DND-41 (cell line): Measurements from ENCODE around the gene CDIPT.

ENCODE experiments used
- EZH2 ChIP-seq: IDR thresholded peaks from 3 replicates; pipeline ENCODE4 v1.6.1; 2012; ENCODE audit warnings: borderline replicate concordance, low read depth, mild to moderate bottlenecking, moderate library complexity, low read length, inconsistent platforms; ENCODE audit not compliant: severe bottlenecking
- TF ChIP-seq, protein P1 (sequence below): IDR thresholded peaks from 2 replicates; pipeline ENCODE4 v1.5.1; 2012; ENCODE audit warnings: borderline replicate concordance, low read length, moderate library complexity, mild to moderate bottlenecking; ENCODE audit not compliant: poor library complexity, severe bottlenecking; ENCODE audit errors: extremely low read depth

DNA sequence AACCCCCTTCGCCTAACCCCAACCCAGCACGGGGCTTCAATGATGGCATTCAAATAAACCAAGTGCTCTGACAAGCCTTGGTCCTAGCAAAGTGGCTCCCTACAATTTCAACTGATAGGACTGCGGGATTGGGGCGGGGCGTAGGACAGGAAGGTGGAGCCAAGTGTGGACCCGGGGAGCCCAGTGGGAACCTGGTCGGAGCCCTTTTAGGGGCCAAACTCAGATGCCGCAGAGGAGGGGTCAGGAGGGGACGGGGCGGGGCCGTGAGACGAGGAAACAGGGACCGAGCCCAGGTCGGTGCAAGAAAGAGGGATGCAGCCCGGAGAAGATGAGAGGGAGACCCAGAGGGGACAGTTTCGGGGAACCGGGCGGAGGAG, 13.2 kb upstream of the CDIPT start:
- TF ChIP-seq, protein P1, sequence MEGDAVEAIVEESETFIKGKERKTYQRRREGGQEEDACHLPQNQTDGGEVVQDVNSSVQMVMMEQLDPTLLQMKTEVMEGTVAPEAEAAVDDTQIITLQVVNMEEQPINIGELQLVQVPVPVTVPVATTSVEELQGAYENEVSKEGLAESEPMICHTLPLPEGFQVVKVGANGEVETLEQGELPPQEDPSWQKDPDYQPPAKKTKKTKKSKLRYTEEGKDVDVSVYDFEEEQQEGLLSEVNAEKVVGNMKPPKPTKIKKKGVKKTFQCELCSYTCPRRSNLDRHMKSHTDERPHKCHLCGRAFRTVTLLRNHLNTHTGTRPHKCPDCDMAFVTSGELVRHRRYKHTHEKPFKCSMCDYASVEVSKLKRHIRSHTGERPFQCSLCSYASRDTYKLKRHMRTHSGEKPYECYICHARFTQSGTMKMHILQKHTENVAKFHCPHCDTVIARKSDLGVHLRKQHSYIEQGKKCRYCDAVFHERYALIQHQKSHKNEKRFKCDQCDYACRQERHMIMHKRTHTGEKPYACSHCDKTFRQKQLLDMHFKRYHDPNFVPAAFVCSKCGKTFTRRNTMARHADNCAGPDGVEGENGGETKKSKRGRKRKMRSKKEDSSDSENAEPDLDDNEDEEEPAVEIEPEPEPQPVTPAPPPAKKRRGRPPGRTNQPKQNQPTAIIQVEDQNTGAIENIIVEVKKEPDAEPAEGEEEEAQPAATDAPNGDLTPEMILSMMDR = no peak
- no peak for TF ChIP-seq EZH2
